Fibroblast of gingiva (primary cell): Measurements from ENCODE around the gene OXLD1.

Source experiments
- DNase-seq: peaks from one replicate; pipeline ENCODE4 v3.0.0-alpha.2; 2011; ENCODE audit warnings: low read depth

Gene OXLD1

GRCh38 chr17:81702934-81703746 is 36.7 kb upstream of the OXLD1 start, which contains the start of gene MRPL12:
Gene MRPL12, plus strand, starts transcription at chr17:81703367. Its CDS starts 135 bp downstream, at chr17:81703502.
- DNase-seq: peak; percentile 91

GRCh38 chr17:81701288-81702071 is 35.1 kb upstream of the OXLD1 start:
- no peak for DNase-seq

GRCh38 chr17:81700353-81701287 is 34.2 kb upstream of the OXLD1 start:
- no peak for DNase-seq

GRCh38 chr17:81697261-81698044 is 31.0 kb upstream of the OXLD1 start:
- DNase-seq: no peak

GRCh38 chr17:81696218-81696941 is 30.0 kb upstream of the OXLD1 start:
- no peak for DNase-seq

- DNase-seq: no peak
Measured at GRCh38 chr17:81695801-81696200, 29.4 kb upstream of the OXLD1 start.

GRCh38 chr17:81695211-81695610 is 28.8 kb upstream of the OXLD1 start:
- no peak for DNase-seq

GRCh38 chr17:81694810-81695209 is 28.4 kb upstream of the OXLD1 start:
- DNase-seq: no peak

- DNase-seq: no peak
Measured at GRCh38 chr17:81693509-81694210, 27.3 kb upstream of the OXLD1 start.

GRCh38 chr17:81691608-81692007 is 25.2 kb upstream of the OXLD1 start:
- DNase-seq: no peak

GRCh38 chr17:81691196-81691595 is 24.8 kb upstream of the OXLD1 start:
- no peak for DNase-seq

- DNase-seq: no peak
Measured at GRCh38 chr17:81690549-81690948, 24.1 kb upstream of the OXLD1 start.

GRCh38 chr17:81690066-81690465 is 23.7 kb upstream of the OXLD1 start:
- DNase-seq: no peak

- no peak for DNase-seq
Measured at GRCh38 chr17:81688616-81689015, 22.2 kb upstream of the OXLD1 start.

- no peak for DNase-seq
Measured at GRCh38 chr17:81687770-81688541, 21.6 kb upstream of the OXLD1 start.

GRCh38 chr17:81686614-81687013 is 20.2 kb upstream of the OXLD1 start:
- DNase-seq: no peak

GRCh38 chr17:81685108-81685507 is 18.7 kb upstream of the OXLD1 start:
- peak; percentile 29 for DNase-seq

- DNase-seq: peak; percentile 77
Measured at GRCh38 chr17:81684442-81684911, 18.1 kb upstream of the OXLD1 start.
